ENCODE results near the gene SCYGR4.

The SCYGR4 gene

DNA sequence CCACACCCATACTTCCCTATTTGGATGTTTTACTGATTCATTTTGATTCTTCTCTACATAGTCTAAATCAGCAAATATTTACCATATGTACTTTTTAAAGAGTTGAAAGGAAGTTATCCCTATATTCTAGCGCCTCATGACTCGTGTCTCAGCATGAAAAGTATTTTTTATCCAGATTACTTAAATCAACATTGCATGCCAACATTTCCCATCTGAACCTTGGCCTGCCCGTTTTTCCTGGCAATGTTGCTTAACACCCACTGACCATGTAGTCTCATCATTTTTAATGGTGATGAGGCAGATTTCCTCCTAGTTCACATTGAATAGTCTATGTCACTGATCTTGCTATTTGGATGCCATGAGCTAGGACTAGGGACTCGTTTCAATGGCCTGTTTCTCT lies 36.1 kb downstream of the SCYGR4 start:
- Histone ChIP-seq H3K27me3 (ENCODE audit: low read depth, low read length) (no peaks in the 10 kb centered on the region; the same call in 1 of the 2 replicates), H2AFZ (ENCODE audit: low read depth, low read length) (no peak overlapping the region), H3K4me1 (ENCODE audit: low read length) (no peaks in the 10 kb centered on the region), H3K4me2 (ENCODE audit: low read length) (no peak overlapping the region), H3K27ac (ENCODE audit: low read length) (no peak overlapping the region), H4K20me1 (ENCODE audit: insufficient read depth, low read length) (no peaks in the 10 kb centered on the region), H3K79me2 (ENCODE audit: low read length) (no peaks in the 10 kb centered on the region), H3K9me3 (ENCODE audit: insufficient read depth, low read length) (no peaks in the 10 kb centered on the region), H3K9ac (ENCODE audit: low read length) (no peak overlapping the region), H3K4me3 (ENCODE audit: low read length) (no peak overlapping the region), H3K36me3 (replicated peaks; ENCODE audit: low read depth, low read length) (no peaks in the 10 kb centered on the region)
- no peak for TF ChIP-seq EZH2phosphoT487 (IDR thresholded peaks at IDR 0.05; ENCODE audit: low read depth)
- TF ChIP-seq, protein P1, sequence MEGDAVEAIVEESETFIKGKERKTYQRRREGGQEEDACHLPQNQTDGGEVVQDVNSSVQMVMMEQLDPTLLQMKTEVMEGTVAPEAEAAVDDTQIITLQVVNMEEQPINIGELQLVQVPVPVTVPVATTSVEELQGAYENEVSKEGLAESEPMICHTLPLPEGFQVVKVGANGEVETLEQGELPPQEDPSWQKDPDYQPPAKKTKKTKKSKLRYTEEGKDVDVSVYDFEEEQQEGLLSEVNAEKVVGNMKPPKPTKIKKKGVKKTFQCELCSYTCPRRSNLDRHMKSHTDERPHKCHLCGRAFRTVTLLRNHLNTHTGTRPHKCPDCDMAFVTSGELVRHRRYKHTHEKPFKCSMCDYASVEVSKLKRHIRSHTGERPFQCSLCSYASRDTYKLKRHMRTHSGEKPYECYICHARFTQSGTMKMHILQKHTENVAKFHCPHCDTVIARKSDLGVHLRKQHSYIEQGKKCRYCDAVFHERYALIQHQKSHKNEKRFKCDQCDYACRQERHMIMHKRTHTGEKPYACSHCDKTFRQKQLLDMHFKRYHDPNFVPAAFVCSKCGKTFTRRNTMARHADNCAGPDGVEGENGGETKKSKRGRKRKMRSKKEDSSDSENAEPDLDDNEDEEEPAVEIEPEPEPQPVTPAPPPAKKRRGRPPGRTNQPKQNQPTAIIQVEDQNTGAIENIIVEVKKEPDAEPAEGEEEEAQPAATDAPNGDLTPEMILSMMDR (IDR thresholded peaks at IDR 0.05; ENCODE audit: low read depth, low read length): no peak

DNA sequence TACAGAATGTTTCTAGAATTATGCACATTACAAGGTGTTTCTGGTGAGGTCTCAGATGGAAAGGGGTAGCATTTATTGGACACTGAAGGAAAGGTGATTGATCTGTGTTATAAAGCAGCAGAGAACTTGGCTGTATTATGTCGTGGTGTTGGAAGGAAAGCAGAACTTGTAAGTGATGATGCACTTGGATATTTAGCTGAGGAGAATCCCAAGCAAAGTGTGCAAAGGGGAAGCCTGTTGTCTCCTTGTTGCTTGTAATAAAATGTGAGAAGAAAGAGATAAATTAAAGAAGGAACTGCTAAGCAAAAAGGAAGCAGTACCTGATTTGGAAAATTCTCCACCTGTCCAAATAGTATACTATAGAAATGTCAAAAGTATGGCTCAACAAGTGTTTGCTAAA lies 37.1 kb downstream of the SCYGR4 start:
- no peak overlapping the region for H3K27ac ChIP-seq (ENCODE audit: low read length)
- no peaks in the 10 kb centered on the region for H3K79me2 ChIP-seq (ENCODE audit: low read length)
- TF ChIP-seq EZH2phosphoT487 (IDR thresholded peaks at IDR 0.05; ENCODE audit: low read depth): no peak
- TF ChIP-seq, protein P1 (IDR thresholded peaks at IDR 0.05; ENCODE audit: low read depth, low read length): no peak
- H3K9me3 ChIP-seq (ENCODE audit: insufficient read depth, low read length): no peaks in the 10 kb centered on the region
- no peaks in the 10 kb centered on the region for H3K4me1 ChIP-seq (ENCODE audit: low read length)
- H3K4me2 ChIP-seq (ENCODE audit: low read length): no peak overlapping the region
- no peak overlapping the region for H2AFZ ChIP-seq (ENCODE audit: low read depth, low read length)
- no peak overlapping the region for H3K9ac ChIP-seq (ENCODE audit: low read length)
- no peak overlapping the region for H3K4me3 ChIP-seq (ENCODE audit: low read length)
- no peaks in the 10 kb centered on the region; the same call in 1 of the 2 replicates for H3K27me3 ChIP-seq (ENCODE audit: low read depth, low read length)
- H4K20me1 ChIP-seq (ENCODE audit: insufficient read depth, low read length): no peaks in the 10 kb centered on the region
- no peaks in the 10 kb centered on the region for H3K36me3 ChIP-seq (replicated peaks; ENCODE audit: low read depth, low read length)

DNA sequence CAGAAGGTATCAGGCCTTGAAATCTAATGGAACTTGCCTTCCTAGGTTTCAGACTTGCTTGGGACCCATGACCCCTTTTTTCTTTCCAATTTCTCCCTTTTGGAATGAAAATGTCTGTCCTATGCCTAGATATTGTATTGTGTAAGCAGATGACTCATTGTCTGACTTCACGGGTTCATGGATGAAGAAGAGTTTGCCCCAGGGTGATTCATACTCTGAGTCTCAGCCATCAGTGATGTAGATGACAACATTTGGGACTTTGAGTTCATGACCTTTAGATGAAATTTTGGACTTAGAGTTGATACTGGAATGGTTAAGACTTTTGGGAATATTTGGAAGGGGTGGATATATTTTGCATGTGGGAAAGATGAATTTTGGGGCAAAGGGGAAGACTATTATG lies 38.2 kb downstream of the SCYGR4 start:
- no peak overlapping the region for H2AFZ ChIP-seq (ENCODE audit: low read depth, low read length)
- no peaks in the 10 kb centered on the region for H3K9me3 ChIP-seq (ENCODE audit: insufficient read depth, low read length)
- no peaks in the 10 kb centered on the region for H3K36me3 ChIP-seq (replicated peaks; ENCODE audit: low read depth, low read length)
- H3K4me2 ChIP-seq (ENCODE audit: low read length): no peak overlapping the region
- H3K27ac ChIP-seq (ENCODE audit: low read length): no peak overlapping the region
- H3K4me3 ChIP-seq (ENCODE audit: low read length): no peak overlapping the region
- no peak overlapping the region for H3K9ac ChIP-seq (ENCODE audit: low read length)
- H3K4me1 ChIP-seq (ENCODE audit: low read length): no peaks in the 10 kb centered on the region
- H4K20me1 ChIP-seq (ENCODE audit: insufficient read depth, low read length): no peaks in the 10 kb centered on the region
- TF ChIP-seq, protein P1 (IDR thresholded peaks at IDR 0.05; ENCODE audit: low read depth, low read length): no peak
- TF ChIP-seq EZH2phosphoT487 (IDR thresholded peaks at IDR 0.05; ENCODE audit: low read depth): no peak
- H3K27me3 ChIP-seq (ENCODE audit: low read depth, low read length): no peaks in the 10 kb centered on the region; the same call in 1 of the 2 replicates
- no peaks in the 10 kb centered on the region for H3K79me2 ChIP-seq (ENCODE audit: low read length)

DNA sequence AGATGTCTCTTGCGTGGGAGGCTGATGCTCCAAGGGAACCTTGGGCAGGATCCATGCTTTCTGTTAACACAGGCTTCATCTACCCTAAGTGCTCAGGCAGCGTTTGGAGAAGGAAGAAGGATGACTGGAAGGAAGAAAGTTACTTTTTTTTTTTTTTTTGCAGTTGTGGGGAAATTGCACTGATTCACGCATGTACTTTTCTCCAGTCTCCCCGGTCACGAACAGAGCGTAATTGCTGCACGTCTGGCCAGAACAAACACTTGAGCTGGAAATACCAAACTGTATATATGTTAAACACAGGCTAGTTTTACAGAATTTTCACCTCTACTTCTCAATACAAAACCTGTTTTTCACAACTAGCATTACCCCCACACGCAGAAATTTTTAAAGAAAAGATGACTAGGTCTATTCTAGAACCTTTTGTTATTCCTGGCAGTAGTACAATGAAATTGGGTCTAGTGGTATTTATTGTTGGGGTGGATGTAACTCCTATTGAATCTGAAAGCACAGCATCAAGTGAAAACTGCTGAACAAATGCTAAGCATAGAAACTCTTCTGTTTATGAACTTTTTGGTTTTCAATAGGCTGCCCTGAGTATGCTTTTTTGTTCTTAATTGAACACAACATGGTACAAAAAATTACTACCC lies 40.0 kb downstream of the SCYGR4 start:
- H3K4me3 ChIP-seq (ENCODE audit: low read length): no peak overlapping the region
- no peak overlapping the region for H2AFZ ChIP-seq (ENCODE audit: low read depth, low read length)
- no peaks in the 10 kb centered on the region for H3K9me3 ChIP-seq (ENCODE audit: insufficient read depth, low read length)
- no peaks in the 10 kb centered on the region for H3K79me2 ChIP-seq (ENCODE audit: low read length)
- no peaks in the 10 kb centered on the region for H3K36me3 ChIP-seq (replicated peaks; ENCODE audit: low read depth, low read length)
- H3K4me1 ChIP-seq (ENCODE audit: low read length): no peaks in the 10 kb centered on the region
- no peak overlapping the region for H3K27ac ChIP-seq (ENCODE audit: low read length)
- no peaks in the 10 kb centered on the region; the same call in 1 of the 2 replicates for H3K27me3 ChIP-seq (ENCODE audit: low read depth, low read length)
- H3K4me2 ChIP-seq (ENCODE audit: low read length): no peak overlapping the region
- no peak overlapping the region for H3K9ac ChIP-seq (ENCODE audit: low read length)
- no peak for TF ChIP-seq EZH2phosphoT487 (IDR thresholded peaks at IDR 0.05; ENCODE audit: low read depth)
- TF ChIP-seq, protein P1 (IDR thresholded peaks at IDR 0.05; ENCODE audit: low read depth, low read length): no peak
- no peaks in the 10 kb centered on the region for H4K20me1 ChIP-seq (ENCODE audit: insufficient read depth, low read length)
